NOMO-1 treated with dmso at 0.1 percent for 144 hours (cell line): ENCODE data around the gene C1orf159.

Experiments
- DNase-seq: peaks from one replicate; lab custom pipeline; 2025; ENCODE audit not compliant: unreplicated experiment; lab: John Stamatoyannopoulos, UW

Gene C1orf159

DNA sequence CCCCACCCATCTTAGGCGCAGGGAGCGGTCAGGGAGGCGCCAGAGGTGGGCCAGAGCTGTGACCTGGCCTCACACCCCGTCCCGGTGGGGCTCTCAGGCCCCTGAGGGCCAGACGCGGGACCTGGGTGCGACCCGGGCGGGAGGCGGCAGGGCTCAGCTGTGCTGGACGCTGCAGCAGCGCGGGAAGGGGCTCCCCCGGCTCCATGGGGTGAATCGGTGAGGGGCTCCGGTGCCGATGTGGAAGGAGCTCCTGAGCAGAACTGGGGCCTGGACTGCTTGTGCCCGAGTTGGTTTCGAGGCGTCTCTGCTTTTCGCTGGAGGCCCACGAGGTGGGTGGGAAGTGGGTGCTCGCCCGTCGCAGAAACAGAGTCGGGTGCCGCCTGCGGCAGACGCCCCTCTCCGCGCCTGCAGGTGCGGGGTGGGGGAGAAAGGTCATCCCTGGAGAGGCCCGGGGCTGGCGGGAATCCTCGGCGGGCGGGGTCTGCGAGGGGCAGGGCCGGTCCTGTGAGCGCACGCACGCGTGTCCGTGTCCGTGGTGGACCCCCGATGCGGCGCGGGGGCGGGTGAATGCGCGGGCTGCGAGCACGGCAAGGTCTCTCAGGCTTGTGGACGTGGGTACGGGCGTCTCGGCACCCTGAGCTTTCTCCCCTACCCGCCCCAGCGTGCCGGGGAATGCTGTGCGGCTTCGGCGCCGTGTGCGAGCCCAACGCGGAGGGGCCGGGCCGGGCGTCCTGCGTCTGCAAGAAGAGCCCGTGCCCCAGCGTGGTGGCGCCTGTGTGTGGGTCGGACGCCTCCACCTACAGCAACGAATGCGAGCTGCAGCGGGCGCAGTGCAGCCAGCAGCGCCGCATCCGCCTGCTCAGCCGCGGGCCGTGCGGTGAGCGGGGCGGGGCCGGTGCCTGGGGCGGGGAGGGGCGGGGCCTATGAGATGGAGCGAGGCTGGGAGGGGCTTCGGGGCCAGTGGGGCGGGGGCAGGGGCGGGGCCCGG is 75.6 kb downstream of the C1orf159 start:
- peak; percentile 49 for DNase-seq

DNA sequence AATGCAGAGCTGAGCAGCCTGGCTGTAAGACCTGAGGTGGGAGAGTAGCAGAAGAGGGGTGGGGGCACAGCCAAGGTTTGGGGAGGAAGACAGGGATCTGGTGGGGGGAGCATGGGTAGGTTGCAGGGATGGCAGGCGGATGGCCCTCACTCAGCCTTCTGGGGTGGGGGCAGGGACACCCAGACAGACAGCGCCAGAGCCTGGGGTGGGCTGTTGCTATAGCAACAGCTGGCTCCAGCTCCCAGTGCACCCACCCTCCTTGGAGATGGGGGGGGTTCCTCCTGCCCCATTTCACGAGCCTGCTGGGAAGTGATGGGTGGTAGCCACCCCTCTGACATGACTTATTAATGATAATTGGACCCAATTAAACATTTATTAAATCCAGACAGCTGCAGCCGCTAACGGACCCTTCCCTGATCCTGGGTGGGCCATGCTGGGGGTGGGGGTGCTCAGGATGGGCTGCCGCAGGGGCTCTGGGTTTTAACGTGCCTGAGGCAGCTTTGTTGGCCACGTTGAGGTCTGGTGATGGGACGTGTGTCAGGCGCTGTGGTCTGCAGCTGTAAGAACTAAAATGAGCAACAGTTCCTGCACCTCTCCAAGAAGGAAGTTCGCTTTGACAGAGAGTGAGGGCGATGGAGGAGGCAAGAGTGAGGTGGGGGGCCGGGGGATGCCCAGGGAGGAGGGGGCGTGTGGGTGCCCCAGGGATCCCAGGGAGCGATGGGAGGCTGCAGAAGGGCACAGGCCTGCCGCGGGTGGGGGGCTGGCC is 76.6 kb downstream of the C1orf159 start:
- peak; percentile 43 for DNase-seq

DNA sequence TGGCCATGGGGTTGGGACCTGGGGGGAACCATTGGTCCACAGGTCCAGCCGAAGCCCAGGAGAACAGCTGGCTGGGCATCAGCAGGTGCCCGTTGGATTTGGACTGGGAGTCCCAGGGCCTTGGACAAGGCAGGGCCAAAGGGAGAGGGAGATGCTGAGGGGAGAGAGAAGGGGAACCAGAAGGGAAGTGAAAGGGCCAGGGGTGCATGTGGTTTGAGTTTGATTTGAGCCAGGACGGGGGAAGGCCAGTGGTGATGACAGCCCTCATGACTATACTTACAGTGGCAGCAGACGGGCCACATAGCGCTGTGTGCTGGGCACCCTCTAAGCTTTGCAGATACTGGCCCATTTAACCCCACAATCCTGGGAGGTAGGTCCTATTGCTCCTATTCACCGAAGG is 77.2 kb downstream of the C1orf159 start:
- DNase-seq = peak; percentile 78

DNA sequence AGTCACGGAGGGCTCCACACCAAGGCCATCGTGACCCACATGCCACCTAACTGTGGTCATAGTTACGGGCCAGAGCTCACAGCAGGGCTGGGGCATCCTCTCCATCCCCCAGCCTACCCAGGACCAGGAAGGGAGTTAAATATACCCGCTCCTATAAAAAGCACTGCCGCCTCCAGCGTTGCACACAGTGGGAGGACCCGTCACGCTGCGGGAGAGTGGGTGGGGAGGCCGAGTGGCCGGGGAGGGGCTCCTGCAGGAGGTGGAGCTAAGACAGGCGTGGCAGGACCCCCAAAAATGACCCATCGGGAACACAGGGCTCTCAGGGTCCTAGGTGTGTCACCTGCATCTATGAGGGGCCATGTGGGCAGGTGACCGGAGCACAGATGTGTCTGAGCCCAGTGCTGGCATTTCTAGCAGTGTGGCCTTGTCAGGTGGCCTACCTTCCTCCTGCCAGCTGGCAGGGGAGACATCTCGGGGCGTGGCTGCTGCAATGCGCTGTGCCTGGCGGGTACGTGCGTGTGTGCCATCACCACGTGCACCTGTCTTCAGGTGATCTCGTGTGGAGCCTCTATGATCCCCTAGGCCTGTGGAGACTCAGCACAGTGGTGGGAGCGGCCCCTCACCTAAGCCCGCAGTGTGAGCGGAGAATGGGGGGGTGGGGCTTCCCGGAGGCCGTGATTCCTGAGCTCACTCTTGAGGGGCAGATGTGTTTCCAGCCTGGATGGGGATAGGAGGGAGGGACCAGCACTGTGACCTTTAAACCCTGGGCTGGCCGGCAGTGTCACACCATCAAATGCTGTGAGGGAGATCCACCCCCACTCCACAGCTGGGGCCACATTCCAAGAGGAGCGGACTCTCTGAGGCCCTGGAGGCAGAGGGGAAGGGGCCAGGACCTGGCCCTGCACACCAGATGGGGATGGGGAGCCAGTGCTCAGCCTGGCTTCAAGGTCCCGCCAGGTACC is 78.2 kb downstream of the C1orf159 start:
- DNase-seq = no peak

DNA sequence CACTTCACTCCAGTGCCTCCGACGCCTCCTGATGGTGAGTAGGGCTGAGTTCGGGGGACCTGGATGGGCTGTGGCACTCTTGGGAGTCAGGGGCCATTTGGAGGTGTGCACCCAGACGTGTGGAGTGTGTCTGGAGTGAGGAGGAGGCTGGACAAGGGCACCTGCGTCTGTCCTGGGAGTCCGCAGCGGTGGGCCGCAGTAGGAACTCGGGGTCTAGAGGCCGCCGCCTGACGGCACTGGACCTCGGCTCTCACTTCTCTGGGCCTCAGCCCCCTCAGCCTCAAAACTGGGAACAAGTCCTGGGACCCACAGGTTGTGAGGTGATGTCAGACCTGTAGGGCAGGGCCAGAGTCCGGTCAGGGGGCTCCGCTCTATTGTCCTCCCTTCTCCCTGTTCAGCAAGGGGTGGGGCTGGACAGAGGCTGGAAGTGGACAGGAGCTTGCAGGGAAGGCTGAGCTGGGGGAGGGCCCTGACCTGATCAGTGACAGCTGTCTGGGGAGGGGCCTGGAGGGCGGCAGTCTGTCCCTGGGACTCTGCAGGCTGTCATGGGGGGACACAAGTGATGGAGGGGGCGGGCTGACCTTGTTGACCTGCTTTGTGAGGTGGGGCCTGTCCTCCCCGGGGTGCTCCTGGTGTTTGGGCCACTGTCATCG is 80.5 kb downstream of the C1orf159 start:
- no peak for DNase-seq

DNA sequence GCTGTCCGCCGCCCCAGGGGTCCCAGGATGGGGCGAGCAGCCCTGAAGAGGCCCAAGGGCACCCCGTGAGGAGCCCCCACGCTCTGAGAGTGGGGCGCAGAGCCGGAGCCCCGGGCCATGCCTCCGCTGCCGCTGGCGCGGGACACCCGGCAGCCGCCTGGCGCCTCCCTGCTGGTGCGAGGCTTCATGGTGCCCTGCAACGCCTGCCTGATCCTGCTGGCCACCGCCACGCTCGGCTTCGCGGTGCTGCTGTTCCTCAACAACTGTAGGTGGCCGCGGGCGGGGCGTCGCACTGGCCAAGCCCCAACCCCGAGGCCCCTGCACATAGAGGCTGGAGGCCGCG is 81.5 kb downstream of the C1orf159 start:
- DNase-seq = no peak

DNA sequence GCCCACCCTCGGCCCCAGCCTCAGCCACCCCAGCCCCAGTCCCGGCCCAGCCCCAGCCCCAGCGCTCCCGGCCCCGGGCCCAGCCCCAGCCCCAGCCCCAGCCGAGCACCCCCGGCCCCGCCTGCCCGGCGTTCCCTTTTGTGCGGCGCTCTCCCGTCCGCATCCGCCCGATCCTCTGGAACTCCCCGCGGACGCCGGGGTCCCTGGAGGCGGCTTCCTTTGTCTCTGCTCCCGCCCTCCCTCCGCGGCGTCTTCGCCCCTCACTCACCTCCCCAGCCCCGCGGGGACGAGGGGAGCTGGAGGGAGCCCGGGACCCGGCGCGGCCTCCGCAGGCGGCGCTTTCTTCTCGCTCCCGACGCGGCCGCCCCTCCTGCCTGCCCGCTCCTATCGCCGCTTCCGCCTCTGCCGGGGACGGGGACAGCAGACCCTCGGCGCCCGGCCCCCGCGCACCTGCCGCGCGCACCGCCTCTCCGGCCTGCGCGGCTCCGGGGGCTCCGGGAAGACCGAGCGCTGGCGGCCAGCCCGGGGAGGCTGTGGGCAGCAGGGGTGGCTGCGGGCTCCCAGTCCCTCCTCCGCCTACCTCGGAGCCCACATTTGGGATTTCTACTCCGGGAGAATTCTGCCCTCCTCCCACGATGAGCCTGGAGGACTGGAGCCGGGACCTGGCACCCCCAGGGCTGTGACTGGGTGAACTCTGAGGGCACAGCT is 82.0 kb downstream of the C1orf159 start:
- no peak for DNase-seq

DNA sequence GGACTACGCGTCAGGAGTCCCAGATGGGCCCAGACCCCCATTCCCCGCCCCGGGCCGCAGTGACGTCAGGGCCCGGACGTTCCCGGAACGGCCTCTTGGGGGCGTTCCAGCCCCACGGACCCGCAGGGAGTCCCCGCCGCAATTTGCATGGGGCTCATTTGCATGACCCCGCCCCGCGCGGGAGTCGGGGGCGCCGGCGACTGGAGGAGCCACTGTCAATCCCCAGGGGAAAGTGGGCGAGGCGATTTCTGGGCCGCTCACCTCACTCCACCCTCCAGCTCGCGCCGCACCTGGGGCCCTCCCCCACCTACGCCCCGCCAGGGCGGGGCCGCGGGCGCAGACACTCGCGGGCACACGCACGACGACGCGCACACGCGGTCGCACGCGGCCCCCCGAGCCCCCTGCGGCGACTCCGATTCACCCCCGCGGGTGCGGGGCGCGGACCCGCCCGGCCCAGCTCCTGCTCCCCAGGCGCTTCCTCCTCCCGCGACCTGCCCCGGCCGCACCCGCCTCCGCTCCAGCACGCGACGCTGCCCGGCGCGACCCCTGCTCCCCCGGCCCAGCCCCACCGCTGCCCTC is 82.8 kb downstream of the C1orf159 start:
- DNase-seq = peak; percentile 55

DNA sequence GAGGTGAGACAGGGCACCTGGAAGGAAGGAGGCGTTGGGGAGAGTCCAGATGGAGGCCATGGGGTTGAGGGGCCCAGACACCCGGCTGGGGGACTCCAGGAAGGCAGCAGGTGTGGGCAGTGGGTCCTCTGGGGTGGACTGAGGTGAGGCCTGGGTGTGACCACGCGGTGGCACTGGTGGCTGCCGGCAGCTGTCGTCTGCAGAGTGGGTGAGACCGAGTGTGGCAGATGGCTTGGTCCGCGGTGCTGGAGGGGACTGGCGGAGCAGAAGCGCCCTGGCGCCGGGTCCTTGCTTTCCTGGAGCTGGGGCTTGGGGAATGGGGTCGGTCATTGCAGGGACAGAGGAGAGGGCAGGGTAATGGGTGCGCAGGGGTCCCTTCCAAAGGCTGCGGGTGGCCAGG is 83.5 kb downstream of the C1orf159 start:
- peak; percentile 34 for DNase-seq
